Renal pelvis (tissue), 4 donors: ENCODE data around the gene ATP7B. TPM values are rescaled to one million over a fixed set of nuclear protein-coding genes. Genes with fewer than 3 reads are reported as not detected.

Source experiments
- DNase-seq: peaks from one replicate; pipeline ENCODE4 v3.0.0-alpha.2; 2013
- polyA plus RNA-seq, 3 donors: library from polyadenylated mRNA; unstranded; fragments of 120-200 nt; gene quantifications; one replicate each; pipeline ENCODE4 v1.2.1, GENCODE V29; 2013; ENCODE audit not compliant: insufficient read length in 3 of 3

The ATP7B gene
- polyA plus RNA-seq, 3 donors, result 18.2 to 28.1 (median 24.7) TPM

- DNase-seq, result no peak
These were observed 60.5 kb downstream of the ATP7B start for GRCh38 chr13:51950722-51951121.

- no peak for DNase-seq
These were observed 65.0 kb downstream of the ATP7B start for GRCh38 chr13:51946163-51946669.

GRCh38 chr13:51945149-51945548 lies 66.1 kb downstream of the ATP7B start:
- DNase-seq, result no peak

- DNase-seq, result no peak
These were observed 66.8 kb downstream of the ATP7B start for GRCh38 chr13:51944428-51944827.

- no peak for DNase-seq
These were observed 67.5 kb downstream of the ATP7B start for GRCh38 chr13:51943721-51944120.

GRCh38 chr13:51942189-51942588 lies 69.1 kb downstream of the ATP7B start:
- no peak for DNase-seq

- DNase-seq, result no peak
These were observed 72.8 kb downstream of the ATP7B start for GRCh38 chr13:51938454-51938853.

GRCh38 chr13:51937320-51938290 lies 73.6 kb downstream of the ATP7B start:
- no peak for DNase-seq

- DNase-seq, result no peak
These were observed 75.7 kb downstream of the ATP7B start for GRCh38 chr13:51935326-51936171.

- DNase-seq, result no peak
These were observed 76.7 kb downstream of the ATP7B start for GRCh38 chr13:51934461-51935087.

GRCh38 chr13:51933466-51934058 lies 77.7 kb downstream of the ATP7B start:
- no peak for DNase-seq

- no peak for DNase-seq
These were observed 79.0 kb downstream of the ATP7B start for GRCh38 chr13:51932231-51932630.

GRCh38 chr13:51931606-51932005 lies 79.6 kb downstream of the ATP7B start:
- no peak for DNase-seq

GRCh38 chr13:51929699-51930098 lies 81.6 kb downstream of the ATP7B start:
- no peak for DNase-seq

GRCh38 chr13:51928231-51928630 lies 83.0 kb downstream of the ATP7B start:
- DNase-seq, result no peak

GRCh38 chr13:51927129-51927528 lies 84.1 kb downstream of the ATP7B start:
- DNase-seq, result no peak

GRCh38 chr13:51926528-51926885 lies 84.7 kb downstream of the ATP7B start:
- DNase-seq, result no peak

- no peak for DNase-seq
These were observed 85.3 kb downstream of the ATP7B start for GRCh38 chr13:51925865-51926527.

- no peak for DNase-seq
These were observed 86.3 kb downstream of the ATP7B start for GRCh38 chr13:51924756-51925544.

GRCh38 chr13:51923983-51924539 lies 87.2 kb downstream of the ATP7B start:
- DNase-seq, result no peak
